Measurements from ENCODE around the gene ANKRD40.
A peak's percentile ranks its signal among the peaks of the same experiment; 100 is the strongest.

Gene ANKRD40

GRCh38 chr17:50689956-50690886 lies 17.5 kb downstream of the ANKRD40 start:
- peaks cover 28% of the 10 kb centered on the region for H3K4me1 ChIP-seq (ENCODE audit: insufficient read depth, poor library complexity, severe bottlenecking)
- DNase-seq (ENCODE audit: low spot score), result no peak

GRCh38 chr17:50689251-50689650 lies 18.5 kb downstream of the ANKRD40 start:
- DNase-seq (ENCODE audit: low spot score), result no peak
- Histone ChIP-seq H3K27ac (ENCODE audit: poor library complexity, severe bottlenecking) (peak overlapping the region; percentile 7), H3K4me1 (ENCODE audit: insufficient read depth, poor library complexity, severe bottlenecking) (peaks cover 36% of the 10 kb centered on the region)

More at GRCh38 chr17:50689956-50690886, 17.5 kb downstream of the ANKRD40 start:
- Histone ChIP-seq H3K9me3 (ENCODE audit: severe bottlenecking) (no peaks in the 10 kb centered on the region), H3K36me3 (ENCODE audit: low read depth) (peaks cover 31% of the 10 kb centered on the region), H3K27me3 (ENCODE audit: insufficient read depth, poor library complexity, severe bottlenecking) (no peaks in the 10 kb centered on the region), H3K27ac (ENCODE audit: poor library complexity, severe bottlenecking) (peak overlapping the region; percentile 7), H3K4me3 (ENCODE audit: severe bottlenecking) (no peak overlapping the region)
- ATAC-seq (ENCODE audit: low read depth), result no peak
- TF ChIP-seq, protein P1, sequence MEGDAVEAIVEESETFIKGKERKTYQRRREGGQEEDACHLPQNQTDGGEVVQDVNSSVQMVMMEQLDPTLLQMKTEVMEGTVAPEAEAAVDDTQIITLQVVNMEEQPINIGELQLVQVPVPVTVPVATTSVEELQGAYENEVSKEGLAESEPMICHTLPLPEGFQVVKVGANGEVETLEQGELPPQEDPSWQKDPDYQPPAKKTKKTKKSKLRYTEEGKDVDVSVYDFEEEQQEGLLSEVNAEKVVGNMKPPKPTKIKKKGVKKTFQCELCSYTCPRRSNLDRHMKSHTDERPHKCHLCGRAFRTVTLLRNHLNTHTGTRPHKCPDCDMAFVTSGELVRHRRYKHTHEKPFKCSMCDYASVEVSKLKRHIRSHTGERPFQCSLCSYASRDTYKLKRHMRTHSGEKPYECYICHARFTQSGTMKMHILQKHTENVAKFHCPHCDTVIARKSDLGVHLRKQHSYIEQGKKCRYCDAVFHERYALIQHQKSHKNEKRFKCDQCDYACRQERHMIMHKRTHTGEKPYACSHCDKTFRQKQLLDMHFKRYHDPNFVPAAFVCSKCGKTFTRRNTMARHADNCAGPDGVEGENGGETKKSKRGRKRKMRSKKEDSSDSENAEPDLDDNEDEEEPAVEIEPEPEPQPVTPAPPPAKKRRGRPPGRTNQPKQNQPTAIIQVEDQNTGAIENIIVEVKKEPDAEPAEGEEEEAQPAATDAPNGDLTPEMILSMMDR (IDR thresholded peaks at IDR 0.05; ENCODE audit: poor library complexity, severe bottlenecking), result no peak

DNA sequence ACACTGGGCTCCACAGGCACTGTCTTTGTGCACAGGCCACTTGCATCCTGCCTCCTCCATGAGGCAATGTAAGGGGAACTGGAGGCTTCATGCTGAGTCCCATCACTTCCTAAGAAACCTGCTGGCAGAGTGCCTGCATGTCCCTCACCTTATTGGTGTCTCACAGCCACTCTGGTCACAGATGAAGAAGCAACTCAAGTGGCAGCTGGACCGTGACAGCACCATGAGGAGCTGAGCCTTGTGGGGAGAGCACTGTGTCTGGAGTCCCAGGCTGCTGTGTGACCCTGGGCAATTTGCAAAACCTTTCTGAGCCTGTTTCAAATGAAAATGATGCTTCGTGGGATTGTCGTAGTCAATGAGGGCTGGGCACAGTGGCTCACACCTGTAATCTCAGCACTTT lies 19.5 kb downstream of the ANKRD40 start:
- no peaks in the 10 kb centered on the region for H3K9me3 ChIP-seq (ENCODE audit: severe bottlenecking)
- no peak for ATAC-seq (ENCODE audit: low read depth)
- no peak overlapping the region for H3K27ac ChIP-seq (ENCODE audit: poor library complexity, severe bottlenecking)
- peaks cover 14% of the 10 kb centered on the region for H3K36me3 ChIP-seq (ENCODE audit: low read depth)
- no peak for DNase-seq (ENCODE audit: low spot score)
- TF ChIP-seq, protein P1 (IDR thresholded peaks at IDR 0.05; ENCODE audit: poor library complexity, severe bottlenecking), result no peak
- no peak overlapping the region for H3K4me3 ChIP-seq (ENCODE audit: severe bottlenecking)
- peaks cover 33% of the 10 kb centered on the region for H3K4me1 ChIP-seq (ENCODE audit: insufficient read depth, poor library complexity, severe bottlenecking)
- H3K27me3 ChIP-seq (ENCODE audit: insufficient read depth, poor library complexity, severe bottlenecking), result no peaks in the 10 kb centered on the region

More at GRCh38 chr17:50689251-50689650, 18.5 kb downstream of the ANKRD40 start:
- peaks cover 21% of the 10 kb centered on the region for H3K36me3 ChIP-seq (ENCODE audit: low read depth)
- peak; percentile 28; the same call in 2 of the 3 replicates for ATAC-seq (ENCODE audit: low read depth)
- no peak overlapping the region for H3K4me3 ChIP-seq (ENCODE audit: severe bottlenecking)
- H3K27me3 ChIP-seq (ENCODE audit: insufficient read depth, poor library complexity, severe bottlenecking), result no peaks in the 10 kb centered on the region
- H3K9me3 ChIP-seq (ENCODE audit: severe bottlenecking), result no peaks in the 10 kb centered on the region
- TF ChIP-seq, protein P1 (IDR thresholded peaks at IDR 0.05; ENCODE audit: poor library complexity, severe bottlenecking), result no peak

GRCh38 chr17:50687200-50688066 lies 20.3 kb downstream of the ANKRD40 start:
- H3K27ac ChIP-seq (ENCODE audit: poor library complexity, severe bottlenecking), result peak overlapping the region; percentile 53
- no peak for DNase-seq (ENCODE audit: low spot score)
- no peaks in the 10 kb centered on the region for H3K27me3 ChIP-seq (ENCODE audit: insufficient read depth, poor library complexity, severe bottlenecking)
- TF ChIP-seq, protein P1 (IDR thresholded peaks at IDR 0.05; ENCODE audit: poor library complexity, severe bottlenecking), result no peak
- H3K4me1 ChIP-seq (ENCODE audit: insufficient read depth, poor library complexity, severe bottlenecking), result peaks cover 28% of the 10 kb centered on the region
- no peak for ATAC-seq (ENCODE audit: low read depth)
- no peak overlapping the region for H3K4me3 ChIP-seq (ENCODE audit: severe bottlenecking)
- H3K36me3 ChIP-seq (ENCODE audit: low read depth), result peaks cover 6% of the 10 kb centered on the region
- no peaks in the 10 kb centered on the region for H3K9me3 ChIP-seq (ENCODE audit: severe bottlenecking)

Data from RWPE2 (cell line).